SK-N-SH (cell line): Measurements from ENCODE around the gene ORC3. TPM values are rescaled to one million over a fixed set of nuclear protein-coding genes. Genes with fewer than 3 reads are reported as not detected.

Experiments
- CTCF ChIA-PET: fragments of 300-600, 350-600 bp; formaldehyde crosslinking; extraction: SDS; loops from one replicate; lab custom pipeline; 2021; lab: Yijun Ruan, JAX
- POLR2A ChIA-PET: fragments of 350-600 bp; sonication (Branson Sonifier 250); formaldehyde crosslinking; extraction: SDS; loops from one replicate; lab custom pipeline; 2020; ENCODE audit warnings: antibody characterized with exemption, inconsistent platforms; lab: Yijun Ruan, JAX
- DNase-seq: peaks from one replicate; pipeline ENCODE4 v3.0.0; 2012
- H2AFZ ChIP-seq: fragments of 200-600 bp; sonication (generic); 2 replicates; pipeline ENCODE4 v1.8.1; 2016; ENCODE audit warnings: antibody characterized with exemption, mild to moderate bottlenecking, low read depth
- H3F3A ChIP-seq: fragments of 200-600 bp; sonication (generic); replicated peaks from 2 replicates; pipeline ENCODE3; 2016; ENCODE audit warnings: antibody characterized with exemption, mild to moderate bottlenecking; ENCODE audit not compliant: insufficient read depth
- H3K27ac ChIP-seq, 2 experiments: fragments of 200-500 bp in 1 of 2; fragments of 200-600 bp in 1 of 2; sonication (Bioruptor generic) in 1 of 2; sonication (generic), shearing (Covaris generic) in 1 of 2; 2 replicates each; pipeline versions ENCODE4 v1.5.1 to v1.6.1; 2014 to 2016; ENCODE audit warnings: low read depth in 2 of 2, inconsistent platforms in 1 of 2, low read length in 1 of 2, mild to moderate bottlenecking in 1 of 2, mixed read lengths in 1 of 2
- H3K27me3 ChIP-seq: fragments of 200-600 bp; sonication (generic), shearing (Covaris generic); 2 replicates; pipeline ENCODE4 v1.6.1; 2016; ENCODE audit warnings: mixed run types; ENCODE audit not compliant: insufficient read depth
- H3K36me3 ChIP-seq, 2 experiments: fragments of 200-500 bp in 1 of 2; fragments of 200-600 bp in 1 of 2; sonication (Bioruptor generic) in 1 of 2; sonication (generic) in 1 of 2; replicated peaks in 1 of 2; 2 replicates each; pipeline versions ENCODE3 to v1.5.1; 2014 to 2016; ENCODE audit warnings: low read length in 1 of 2, mild to moderate bottlenecking in 1 of 2; ENCODE audit not compliant: insufficient read depth in 2 of 2, control insufficient read depth in 1 of 2
- H3K4me1 ChIP-seq, 2 experiments: fragments of 200-500 bp in 1 of 2; fragments of 200-600 bp in 1 of 2; sonication (Bioruptor generic) in 1 of 2; sonication (generic), shearing (Covaris generic) in 1 of 2; 2 replicates each; pipeline versions ENCODE4 v1.5.1 to v1.6.1; 2014 to 2016; ENCODE audit warnings: low read depth in 1 of 2, low read length in 1 of 2, mixed run types in 1 of 2; ENCODE audit not compliant: insufficient read depth in 2 of 2, control insufficient read depth in 1 of 2
- H3K4me2 ChIP-seq: fragments of 200-600 bp; sonication (generic), shearing (Covaris generic); 2 replicates; pipeline ENCODE4 v1.6.1; 2017; ENCODE audit warnings: mixed run types
- H3K4me3 ChIP-seq, 2 experiments: fragments of 200-500 bp in 1 of 2; fragments of 200-600 bp in 1 of 2; sonication (Bioruptor generic) in 1 of 2; sonication (generic), shearing (Covaris generic) in 1 of 2; 2 replicates each; pipeline versions ENCODE4 v1.5.1 to v1.8.1; 2014 to 2016; ENCODE audit warnings: low read depth in 2 of 2, inconsistent platforms in 1 of 2, low read length in 1 of 2, mild to moderate bottlenecking in 1 of 2, mixed read lengths in 1 of 2, moderate library complexity in 1 of 2
- H3K79me2 ChIP-seq: fragments of 200-600 bp; sonication (generic); 2 replicates; pipeline ENCODE4 v1.8.1; 2017; ENCODE audit warnings: mild to moderate bottlenecking; ENCODE audit not compliant: insufficient read depth
- H3K9ac ChIP-seq: fragments of 200-600 bp; sonication (generic); 2 replicates; pipeline ENCODE4 v1.6.1; 2017; ENCODE audit warnings: mixed run types
- H3K9me2 ChIP-seq: fragments of 200-600 bp; sonication (generic); 2 replicates; pipeline ENCODE4 v1.6.1; 2017; ENCODE audit warnings: mixed run types
- H3K9me3 ChIP-seq: fragments of 200-600 bp; sonication (generic); 2 replicates; pipeline ENCODE4 v1.6.1; 2017; ENCODE audit warnings: mixed run types, mild to moderate bottlenecking, moderate library complexity
- H4K20me1 ChIP-seq: fragments of 200-600 bp; sonication (generic); 2 replicates; pipeline ENCODE4 v1.6.1; 2017; ENCODE audit warnings: mild to moderate bottlenecking, mixed run types; ENCODE audit not compliant: insufficient read depth
- FOXJ3 ChIP-seq: sonication (generic); formaldehyde crosslinking; IDR thresholded peaks from 2 replicates; pipeline ENCODE4 v1.5.1; 2020; ENCODE audit warnings: mild to moderate bottlenecking, missing genetic modification reagents
- FOXM1 ChIP-seq: IDR thresholded peaks from 2 replicates; pipeline ENCODE4 v1.4.0; 2012; ENCODE audit warnings: low read depth, mild to moderate bottlenecking
- GABPA ChIP-seq: IDR thresholded peaks from 2 replicates; pipeline ENCODE4 v1.4.0; 2012; ENCODE audit warnings: low read depth, mild to moderate bottlenecking
- JUND ChIP-seq: IDR thresholded peaks from 2 replicates; pipeline ENCODE4 v1.4.0; 2012
- RAD21 ChIP-seq: IDR thresholded peaks from 2 replicates; pipeline ENCODE4 v1.6.1; 2012; ENCODE audit warnings: mild to moderate bottlenecking, low read length
- RCOR1 ChIP-seq: fragments of 150-350 bp; IDR thresholded peaks from 2 replicates; pipeline ENCODE4 v1.6.1; 2017; ENCODE audit warnings: antibody characterized with exemption, low read length
- RXRA ChIP-seq: IDR thresholded peaks from 2 replicates; pipeline ENCODE4 v1.4.0; 2012; ENCODE audit warnings: low read depth, mild to moderate bottlenecking, borderline replicate concordance
- SMC3 ChIP-seq: IDR thresholded peaks from 2 replicates; pipeline ENCODE4 v1.6.1; 2012; ENCODE audit warnings: low read depth, low read length, improper control_type of control experiment
- TAF1 ChIP-seq: IDR thresholded peaks from 2 replicates; pipeline ENCODE4 v1.6.1; 2012; ENCODE audit warnings: low read depth, mild to moderate bottlenecking, low read length, moderate library complexity, borderline replicate concordance
- WGBS: methylation state at CpG from one replicate; pipeline ENCODE4 v1.1.6; 2017; ENCODE audit warnings: low lambda C conversion rate; 5-methylcytosine and 5-hydroxymethylcytosine counted together
- polyA plus RNA-seq, 3 experiments: library from polyadenylated mRNA; depleted of rRNA; stranded (reverse); fragments of >200 nt; gene quantifications; 2 replicates each; pipeline ENCODE4 v1.2.3, GENCODE V29; 2012
- TF ChIP-seq, protein P1 (sequence below): fragments of 200-600 bp; sonication (generic); IDR thresholded peaks from 2 replicates; pipeline ENCODE4 v1.6.1; 2017; ENCODE audit warnings: antibody characterized with exemption, mild to moderate bottlenecking, moderate library complexity
- TF ChIP-seq, protein P2 (sequence below): IDR thresholded peaks from 2 replicates; pipeline ENCODE4 v1.4.0; 2012; ENCODE audit warnings: low read depth, borderline replicate concordance
- TF ChIP-seq, protein P3 (sequence below): IDR thresholded peaks from 2 replicates; pipeline ENCODE4 v1.4.0; 2012; ENCODE audit warnings: low read depth
- TF ChIP-seq, protein P4 (sequence below): fragments of 150-350 bp; IDR thresholded peaks from 2 replicates; pipeline ENCODE4 v1.6.1; 2016; ENCODE audit warnings: mild to moderate bottlenecking, low read depth, low read length
- TF ChIP-seq, protein P5 (sequence below): IDR thresholded peaks from 2 replicates; pipeline ENCODE4 v1.4.0; 2012; ENCODE audit warnings: low read depth, borderline replicate concordance

The ORC3 gene
- polyA plus RNA-seq, 1 of the 3 experiments (the other 2 are of a cell fraction): 13.3 TPM

DNA sequence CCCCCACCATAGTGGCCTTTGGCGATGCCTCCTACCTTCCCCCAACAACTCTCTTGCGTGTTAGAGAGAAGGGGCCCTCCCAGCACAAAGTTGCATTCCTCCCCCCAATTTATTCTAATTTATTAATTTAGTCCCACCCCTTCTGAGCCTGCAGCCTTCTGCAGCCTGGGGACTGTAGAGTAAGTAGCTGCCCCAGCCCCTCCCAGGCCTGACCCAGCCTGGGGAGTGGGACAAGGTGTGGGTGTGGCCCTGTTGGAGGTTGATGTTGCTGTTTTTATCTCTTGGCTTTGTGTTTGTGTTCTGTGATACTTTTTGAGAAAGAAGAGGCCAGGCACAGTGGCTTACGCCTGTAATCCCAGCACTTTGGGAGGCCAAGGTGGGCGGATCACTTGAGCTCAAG is 49.4 kb downstream of the ORC3 start:
- ChIA-PET POLR2A (no interaction called here), CTCF (interaction anchor here (1.3 kb wide), 1 partner anchor 8 kb away, joined by 3 read pairs; no protein-coding TSS in a partner anchor)
- Histone ChIP-seq H3K79me2 (no peaks in the 10 kb centered on the region), H4K20me1 (no peaks in the 10 kb centered on the region), H3K4me1 (no peaks in the 10 kb centered on the region), H3K36me3 (peaks cover 23 to 24% of the 10 kb centered on the region in 2 experiments), H3K9me2 (no peaks in the 10 kb centered on the region), H3K9me3 (no peaks in the 10 kb centered on the region), H3K4me3 (no peak overlapping the region), H3K27ac (no peak overlapping the region), H2AFZ (no peak overlapping the region), H3K4me2 (no peak overlapping the region), H3K9ac (no peak overlapping the region), H3F3A (no peaks in the 10 kb centered on the region), H3K27me3 (no peaks in the 10 kb centered on the region)
- no peak for DNase-seq
- WGBS: 100% methylated on average over 4 of the region's 4 CpGs
- TF ChIP-seq, protein P1, sequence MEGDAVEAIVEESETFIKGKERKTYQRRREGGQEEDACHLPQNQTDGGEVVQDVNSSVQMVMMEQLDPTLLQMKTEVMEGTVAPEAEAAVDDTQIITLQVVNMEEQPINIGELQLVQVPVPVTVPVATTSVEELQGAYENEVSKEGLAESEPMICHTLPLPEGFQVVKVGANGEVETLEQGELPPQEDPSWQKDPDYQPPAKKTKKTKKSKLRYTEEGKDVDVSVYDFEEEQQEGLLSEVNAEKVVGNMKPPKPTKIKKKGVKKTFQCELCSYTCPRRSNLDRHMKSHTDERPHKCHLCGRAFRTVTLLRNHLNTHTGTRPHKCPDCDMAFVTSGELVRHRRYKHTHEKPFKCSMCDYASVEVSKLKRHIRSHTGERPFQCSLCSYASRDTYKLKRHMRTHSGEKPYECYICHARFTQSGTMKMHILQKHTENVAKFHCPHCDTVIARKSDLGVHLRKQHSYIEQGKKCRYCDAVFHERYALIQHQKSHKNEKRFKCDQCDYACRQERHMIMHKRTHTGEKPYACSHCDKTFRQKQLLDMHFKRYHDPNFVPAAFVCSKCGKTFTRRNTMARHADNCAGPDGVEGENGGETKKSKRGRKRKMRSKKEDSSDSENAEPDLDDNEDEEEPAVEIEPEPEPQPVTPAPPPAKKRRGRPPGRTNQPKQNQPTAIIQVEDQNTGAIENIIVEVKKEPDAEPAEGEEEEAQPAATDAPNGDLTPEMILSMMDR: no peak
- TF ChIP-seq FOXJ3 (CRISPR knock-in tag) (no peak), RCOR1 (no peak), RAD21 (no peak), TAF1 (no peak), JUND (no peak), RXRA (no peak), SMC3 (no peak), GABPA (no peak), FOXM1 (no peak)
- TF ChIP-seq, protein P2, sequence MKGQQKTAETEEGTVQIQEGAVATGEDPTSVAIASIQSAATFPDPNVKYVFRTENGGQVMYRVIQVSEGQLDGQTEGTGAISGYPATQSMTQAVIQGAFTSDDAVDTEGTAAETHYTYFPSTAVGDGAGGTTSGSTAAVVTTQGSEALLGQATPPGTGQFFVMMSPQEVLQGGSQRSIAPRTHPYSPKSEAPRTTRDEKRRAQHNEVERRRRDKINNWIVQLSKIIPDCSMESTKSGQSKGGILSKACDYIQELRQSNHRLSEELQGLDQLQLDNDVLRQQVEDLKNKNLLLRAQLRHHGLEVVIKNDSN: no peak
- TF ChIP-seq, protein P3, sequence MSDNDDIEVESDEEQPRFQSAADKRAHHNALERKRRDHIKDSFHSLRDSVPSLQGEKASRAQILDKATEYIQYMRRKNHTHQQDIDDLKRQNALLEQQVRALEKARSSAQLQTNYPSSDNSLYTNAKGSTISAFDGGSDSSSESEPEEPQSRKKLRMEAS: no peak
- TF ChIP-seq, protein P4, sequence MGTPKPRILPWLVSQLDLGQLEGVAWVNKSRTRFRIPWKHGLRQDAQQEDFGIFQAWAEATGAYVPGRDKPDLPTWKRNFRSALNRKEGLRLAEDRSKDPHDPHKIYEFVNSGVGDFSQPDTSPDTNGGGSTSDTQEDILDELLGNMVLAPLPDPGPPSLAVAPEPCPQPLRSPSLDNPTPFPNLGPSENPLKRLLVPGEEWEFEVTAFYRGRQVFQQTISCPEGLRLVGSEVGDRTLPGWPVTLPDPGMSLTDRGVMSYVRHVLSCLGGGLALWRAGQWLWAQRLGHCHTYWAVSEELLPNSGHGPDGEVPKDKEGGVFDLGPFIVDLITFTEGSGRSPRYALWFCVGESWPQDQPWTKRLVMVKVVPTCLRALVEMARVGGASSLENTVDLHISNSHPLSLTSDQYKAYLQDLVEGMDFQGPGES: no peak
- TF ChIP-seq, protein P5, sequence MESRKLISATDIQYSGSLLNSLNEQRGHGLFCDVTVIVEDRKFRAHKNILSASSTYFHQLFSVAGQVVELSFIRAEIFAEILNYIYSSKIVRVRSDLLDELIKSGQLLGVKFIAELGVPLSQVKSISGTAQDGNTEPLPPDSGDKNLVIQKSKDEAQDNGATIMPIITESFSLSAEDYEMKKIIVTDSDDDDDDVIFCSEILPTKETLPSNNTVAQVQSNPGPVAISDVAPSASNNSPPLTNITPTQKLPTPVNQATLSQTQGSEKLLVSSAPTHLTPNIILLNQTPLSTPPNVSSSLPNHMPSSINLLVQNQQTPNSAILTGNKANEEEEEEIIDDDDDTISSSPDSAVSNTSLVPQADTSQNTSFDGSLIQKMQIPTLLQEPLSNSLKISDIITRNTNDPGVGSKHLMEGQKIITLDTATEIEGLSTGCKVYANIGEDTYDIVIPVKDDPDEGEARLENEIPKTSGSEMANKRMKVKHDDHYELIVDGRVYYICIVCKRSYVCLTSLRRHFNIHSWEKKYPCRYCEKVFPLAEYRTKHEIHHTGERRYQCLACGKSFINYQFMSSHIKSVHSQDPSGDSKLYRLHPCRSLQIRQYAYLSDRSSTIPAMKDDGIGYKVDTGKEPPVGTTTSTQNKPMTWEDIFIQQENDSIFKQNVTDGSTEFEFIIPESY: no peak
